Measurements from ENCODE around the gene VEZF1. TPM values are rescaled to one million over a fixed set of nuclear protein-coding genes. Genes with fewer than 3 reads are reported as not detected.

Gene VEZF1
- total and polyA plus RNA-seq, 2 experiments from 2014 or later = 36.0 to 67.7 TPM

- no peak overlapping the region for H3K4me2 ChIP-seq
- 0 out of 2 replicates have a peak, but pooled peaks cover 6% of the 10 kb centered on the region for H3F3A ChIP-seq (replicated peaks; ENCODE audit: low read depth)
- peaks cover 19% of the 10 kb centered on the region for H3K79me2 ChIP-seq (replicated peaks; ENCODE audit: insufficient read depth)
- H3K36me3 ChIP-seq (ENCODE audit: insufficient read depth) = peaks cover 48% of the 10 kb centered on the region; the same call in 1 of the 2 replicates
- no peaks in the 10 kb centered on the region for H3K4me1 Mint-ChIP-seq
- H3K27me3 ChIP-seq (ENCODE audit: insufficient read depth) = no peaks in the 10 kb centered on the region
- H3K4me3 Mint-ChIP-seq = no peak overlapping the region
- DNase-seq (ENCODE audit: low spot score) (no peak), ATAC-seq (no peak)
- peaks cover 63% of the 10 kb centered on the region for H3K36me3 Mint-ChIP-seq (ENCODE audit: low read depth)
- H3K27ac Mint-ChIP-seq = no peak overlapping the region
- H3K27me3 Mint-ChIP-seq (ENCODE audit: insufficient read depth, low read depth, poor library complexity) = peaks cover 3% of the 10 kb centered on the region
- peaks cover 24% of the 10 kb centered on the region for H4K20me1 ChIP-seq (replicated peaks; ENCODE audit: insufficient read depth)
- TF ChIP-seq EZH2 (IDR thresholded peaks at IDR 0.05; ENCODE audit: low read depth, unreplicated experiment) = no peak
- TF ChIP-seq CREB1 (CRISPR knock-in tag; IDR thresholded peaks at IDR 0.05; ENCODE audit: low read depth) = no peak
- TF ChIP-seq POLR2AphosphoS5 (IDR thresholded peaks at IDR 0.05; ENCODE audit: low read depth) = no peak
- no peak for TF ChIP-seq JUNB (IDR thresholded peaks at IDR 0.05; ENCODE audit: unreplicated experiment)
- TF ChIP-seq CTCF (conservative IDR thresholded peaks at IDR 0.05; ENCODE audit: low read depth in 2 of 2) = no peak
- no peak for TF ChIP-seq ETS1 (IDR thresholded peaks at IDR 0.05)
- TF ChIP-seq, protein P1, sequence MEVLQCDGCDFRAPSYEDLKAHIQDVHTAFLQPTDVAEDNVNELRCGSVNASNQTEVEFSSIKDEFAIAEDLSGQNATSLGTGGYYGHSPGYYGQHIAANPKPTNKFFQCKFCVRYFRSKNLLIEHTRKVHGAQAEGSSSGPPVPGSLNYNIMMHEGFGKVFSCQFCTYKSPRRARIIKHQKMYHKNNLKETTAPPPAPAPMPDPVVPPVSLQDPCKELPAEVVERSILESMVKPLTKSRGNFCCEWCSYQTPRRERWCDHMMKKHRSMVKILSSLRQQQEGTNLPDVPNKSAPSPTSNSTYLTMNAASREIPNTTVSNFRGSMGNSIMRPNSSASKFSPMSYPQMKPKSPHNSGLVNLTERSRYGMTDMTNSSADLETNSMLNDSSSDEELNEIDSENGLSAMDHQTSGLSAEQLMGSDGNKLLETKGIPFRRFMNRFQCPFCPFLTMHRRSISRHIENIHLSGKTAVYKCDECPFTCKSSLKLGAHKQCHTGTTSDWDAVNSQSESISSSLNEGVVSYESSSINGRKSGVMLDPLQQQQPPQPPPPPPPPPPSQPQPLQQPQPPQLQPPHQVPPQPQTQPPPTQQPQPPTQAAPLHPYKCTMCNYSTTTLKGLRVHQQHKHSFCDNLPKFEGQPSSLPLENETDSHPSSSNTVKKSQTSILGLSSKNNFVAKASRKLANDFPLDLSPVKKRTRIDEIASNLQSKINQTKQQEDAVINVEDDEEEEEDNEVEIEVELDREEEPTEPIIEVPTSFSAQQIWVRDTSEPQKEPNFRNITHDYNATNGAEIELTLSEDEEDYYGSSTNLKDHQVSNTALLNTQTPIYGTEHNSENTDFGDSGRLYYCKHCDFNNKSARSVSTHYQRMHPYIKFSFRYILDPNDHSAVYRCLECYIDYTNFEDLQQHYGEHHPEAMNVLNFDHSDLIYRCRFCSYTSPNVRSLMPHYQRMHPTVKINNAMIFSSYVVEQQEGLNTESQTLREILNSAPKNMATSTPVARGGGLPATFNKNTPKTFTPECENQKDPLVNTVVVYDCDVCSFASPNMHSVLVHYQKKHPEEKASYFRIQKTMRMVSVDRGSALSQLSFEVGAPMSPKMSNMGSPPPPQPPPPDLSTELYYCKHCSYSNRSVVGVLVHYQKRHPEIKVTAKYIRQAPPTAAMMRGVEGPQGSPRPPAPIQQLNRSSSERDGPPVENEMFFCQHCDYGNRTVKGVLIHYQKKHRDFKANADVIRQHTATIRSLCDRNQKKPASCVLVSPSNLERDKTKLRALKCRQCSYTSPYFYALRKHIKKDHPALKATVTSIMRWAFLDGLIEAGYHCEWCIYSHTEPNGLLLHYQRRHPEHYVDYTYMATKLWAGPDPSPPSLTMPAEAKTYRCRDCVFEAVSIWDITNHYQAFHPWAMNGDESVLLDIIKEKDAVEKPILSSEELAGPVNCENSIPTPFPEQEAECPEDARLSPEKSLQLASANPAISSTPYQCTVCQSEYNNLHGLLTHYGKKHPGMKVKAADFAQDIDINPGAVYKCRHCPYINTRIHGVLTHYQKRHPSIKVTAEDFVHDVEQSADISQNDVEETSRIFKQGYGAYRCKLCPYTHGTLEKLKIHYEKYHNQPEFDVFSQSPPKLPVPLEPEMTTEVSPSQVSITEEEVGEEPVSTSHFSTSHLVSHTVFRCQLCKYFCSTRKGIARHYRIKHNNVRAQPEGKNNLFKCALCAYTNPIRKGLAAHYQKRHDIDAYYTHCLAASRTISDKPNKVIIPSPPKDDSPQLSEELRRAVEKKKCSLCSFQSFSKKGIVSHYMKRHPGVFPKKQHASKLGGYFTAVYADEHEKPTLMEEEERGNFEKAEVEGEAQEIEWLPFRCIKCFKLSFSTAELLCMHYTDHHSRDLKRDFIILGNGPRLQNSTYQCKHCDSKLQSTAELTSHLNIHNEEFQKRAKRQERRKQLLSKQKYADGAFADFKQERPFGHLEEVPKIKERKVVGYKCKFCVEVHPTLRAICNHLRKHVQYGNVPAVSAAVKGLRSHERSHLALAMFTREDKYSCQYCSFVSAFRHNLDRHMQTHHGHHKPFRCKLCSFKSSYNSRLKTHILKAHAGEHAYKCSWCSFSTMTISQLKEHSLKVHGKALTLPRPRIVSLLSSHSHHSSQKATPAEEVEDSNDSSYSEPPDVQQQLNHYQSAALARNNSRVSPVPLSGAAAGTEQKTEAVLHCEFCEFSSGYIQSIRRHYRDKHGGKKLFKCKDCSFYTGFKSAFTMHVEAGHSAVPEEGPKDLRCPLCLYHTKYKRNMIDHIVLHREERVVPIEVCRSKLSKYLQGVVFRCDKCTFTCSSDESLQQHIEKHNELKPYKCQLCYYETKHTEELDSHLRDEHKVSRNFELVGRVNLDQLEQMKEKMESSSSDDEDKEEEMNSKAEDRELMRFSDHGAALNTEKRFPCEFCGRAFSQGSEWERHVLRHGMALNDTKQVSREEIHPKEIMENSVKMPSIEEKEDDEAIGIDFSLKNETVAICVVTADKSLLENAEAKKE (CRISPR knock-in tag; IDR thresholded peaks at IDR 0.05) = no peak
- no peak for TF ChIP-seq ZNF114 (CRISPR knock-in tag; IDR thresholded peaks at IDR 0.05)
- no peak for TF ChIP-seq EZH2phosphoT487 (IDR thresholded peaks at IDR 0.05; ENCODE audit: unreplicated experiment)
- TF ChIP-seq NANOG (IDR thresholded peaks at IDR 0.05; ENCODE audit: borderline replicate concordance) = no peak
- TF ChIP-seq REST (IDR thresholded peaks at IDR 0.05; ENCODE audit: unreplicated experiment) = no peak
- TF ChIP-seq ZNF331 (CRISPR knock-in tag; IDR thresholded peaks at IDR 0.05; ENCODE audit: low read depth) = no peak
- TF ChIP-seq STAT1 (IDR thresholded peaks at IDR 0.05; ENCODE audit: unreplicated experiment) = no peak
- no peak overlapping the region for H3K27ac ChIP-seq (ENCODE audit: low read depth)
- H3K9me3 Mint-ChIP-seq = no peaks in the 10 kb centered on the region
- no peaks in the 10 kb centered on the region for H3K4me1 ChIP-seq (ENCODE audit: insufficient read depth)
- no peak overlapping the region for H2AFZ ChIP-seq
- H3K4me3 ChIP-seq = no peak overlapping the region
- no peaks in the 10 kb centered on the region for H3K9me2 ChIP-seq (ENCODE audit: insufficient read depth)
Measured at GRCh38 chr17:57976594-57976993, 11.5 kb downstream of the VEZF1 start.

Data from GM23338 (cell line).